HepG2 (cell line): ENCODE measurements around the gene VAV2. TPM values are rescaled to one million over a fixed set of nuclear protein-coding genes. Genes with fewer than 3 reads are reported as not detected.

Experiments used
- CBFB ChIP-seq: sonication (generic); formaldehyde crosslinking; IDR thresholded peaks from 2 replicates; pipeline ENCODE4 v1.4.0; 2020; ENCODE audit warnings: missing genetic modification reagents
- CREM ChIP-seq, 2 experiments: sonication (generic) in 1 of 2; formaldehyde crosslinking in 1 of 2; IDR thresholded peaks; 2 replicates each; pipeline versions ENCODE4 v1.4.0 to v1.6.1; 2016 to 2020; ENCODE audit warnings: antibody characterized with exemption in 1 of 2, mild to moderate bottlenecking in 1 of 2, missing genetic modification reagents in 1 of 2
- CSRNP1 ChIP-seq: sonication (generic); formaldehyde crosslinking; IDR thresholded peaks from 2 replicates; pipeline ENCODE4 v1.8.1; 2023; ENCODE audit warnings: mild to moderate bottlenecking, missing genetic modification reagents
- GZF1 ChIP-seq: sonication (generic); formaldehyde crosslinking; IDR thresholded peaks from 2 replicates; pipeline ENCODE4 v1.5.1; 2020; ENCODE audit warnings: mild to moderate bottlenecking, missing genetic modification reagents
- HOXA9 ChIP-seq: sonication (generic); formaldehyde crosslinking; IDR thresholded peaks from 2 replicates; pipeline ENCODE4 v1.8.1; 2022; ENCODE audit warnings: missing genetic modification reagents, mild to moderate bottlenecking, moderate library complexity, borderline replicate concordance
- MYC ChIP-seq: sonication (generic); formaldehyde crosslinking; IDR thresholded peaks from 2 replicates; pipeline ENCODE4 v1.9.0; 2021; ENCODE audit warnings: missing genetic modification reagents, borderline replicate concordance
- PRDM15 ChIP-seq: sonication (generic); formaldehyde crosslinking; IDR thresholded peaks from 2 replicates; pipeline ENCODE4 v1.4.0; 2020; ENCODE audit warnings: missing genetic modification reagents
- RORA ChIP-seq: sonication (generic); formaldehyde crosslinking; IDR thresholded peaks from 2 replicates; pipeline ENCODE4 v1.5.0; 2020; ENCODE audit warnings: mild to moderate bottlenecking, missing genetic modification reagents, moderate library complexity
- SMAD3 ChIP-seq: sonication (generic); formaldehyde crosslinking; IDR thresholded peaks from 2 replicates; pipeline ENCODE4 v1.4.0; 2020; ENCODE audit warnings: missing genetic modification reagents
- WIZ ChIP-seq: sonication (generic); formaldehyde crosslinking; IDR thresholded peaks from 2 replicates; pipeline ENCODE4 v1.5.1; 2020; ENCODE audit warnings: mild to moderate bottlenecking, missing genetic modification reagents
- ZFP41 ChIP-seq: sonication (generic); formaldehyde crosslinking; IDR thresholded peaks from 2 replicates; pipeline ENCODE4 v1.4.0; 2020; ENCODE audit warnings: mild to moderate bottlenecking, missing genetic modification reagents, borderline replicate concordance
- ZNF354B ChIP-seq: sonication (generic); formaldehyde crosslinking; IDR thresholded peaks from 2 replicates; pipeline ENCODE4 v1.8.0; 2022; ENCODE audit warnings: mild to moderate bottlenecking, missing genetic modification reagents
- ZNF432 ChIP-seq: sonication (generic); formaldehyde crosslinking; IDR thresholded peaks from 2 replicates; pipeline ENCODE4 v1.5.0; 2020; ENCODE audit warnings: missing genetic modification reagents, mild to moderate bottlenecking, borderline replicate concordance
- ZNF549 ChIP-seq: sonication (generic); formaldehyde crosslinking; IDR thresholded peaks from 2 replicates; pipeline ENCODE4 v1.5.0; 2020; ENCODE audit warnings: missing genetic modification reagents
- ZNF609 ChIP-seq: sonication (generic); formaldehyde crosslinking; IDR thresholded peaks from 2 replicates; pipeline ENCODE4 v1.4.0; 2020; ENCODE audit warnings: mild to moderate bottlenecking, missing genetic modification reagents, borderline replicate concordance
- ZNF629 ChIP-seq: sonication (generic); formaldehyde crosslinking; conservative IDR thresholded peaks from 2 replicates; pipeline ENCODE4 v1.5.0; 2020; ENCODE audit warnings: missing genetic modification reagents
- ZNF768 ChIP-seq: sonication (generic); formaldehyde crosslinking; IDR thresholded peaks from 2 replicates; pipeline ENCODE4 v1.4.0; 2020; ENCODE audit warnings: missing genetic modification reagents
- ZSCAN21 ChIP-seq: sonication (generic); formaldehyde crosslinking; IDR thresholded peaks from 2 replicates; pipeline ENCODE4 v1.8.0; 2022; ENCODE audit warnings: mild to moderate bottlenecking, missing genetic modification reagents, moderate library complexity, borderline replicate concordance
- ZSCAN22 ChIP-seq: sonication (generic); formaldehyde crosslinking; IDR thresholded peaks from 2 replicates; pipeline ENCODE4 v1.4.0; 2020; ENCODE audit warnings: mild to moderate bottlenecking, missing genetic modification reagents
- polyA plus RNA-seq, 8 experiments: library from polyadenylated mRNA; depleted of rRNA in 3 of 8; stranded (reverse) in 7 of 8; unstranded in 1 of 8; fragments of >200 nt; fragmentation: Illumina TruSeq in 4 of 8; extraction: Trizol in 4 of 8; gene quantifications; 2 replicates each; pipeline versions ENCODE4 v1.2.1 to v1.2.3, GENCODE V29; 2011 to 2016; ENCODE audit warnings: low read depth in 4 of 8, missing spikeins in 1 of 8, mixed read lengths in 1 of 8; ENCODE audit not compliant: insufficient read depth in 1 of 8
- total RNA-seq, 5 experiments: library from RNA; depleted of rRNA; stranded (reverse); fragments of >200 nt; fragmentation: Illumina TruSeq; extraction: Trizol; gene quantifications; 2 replicates each; pipeline ENCODE4 v1.2.3, GENCODE V29; 2016; ENCODE audit warnings: low read depth in 1 of 5

The VAV2 gene
- total and polyA plus RNA-seq, 2 of the 13 experiments (the other 11 are each of a cell fraction or from before 2014, with no cell fraction given), result 22.5 to 22.9 TPM

- no peak for TF ChIP-seq CSRNP1 (CRISPR knock-in tag)
- TF ChIP-seq ZNF354B (CRISPR knock-in tag), result no peak
- peak; percentile 99 for TF ChIP-seq ZNF768
- peak; percentile 51; the same call in 1 of the 2 replicates for TF ChIP-seq MYC (CRISPR knock-in tag)
- TF ChIP-seq ZSCAN21, result peak; percentile 9; the same call in 1 of the 2 replicates
- TF ChIP-seq CBFB (CRISPR knock-in tag), result no peak
- no peak for TF ChIP-seq ZNF432 (CRISPR knock-in tag)
- TF ChIP-seq GZF1, result no peak
- TF ChIP-seq PRDM15 (CRISPR knock-in tag), result no peak
- TF ChIP-seq RORA (CRISPR knock-in tag), result no peak
- no peak for TF ChIP-seq ZSCAN22 (CRISPR knock-in tag)
- 0 out of 2 replicates have a peak, but pooled peaks have one; percentile 12 for TF ChIP-seq ZNF629
- no peak for TF ChIP-seq SMAD3 (CRISPR knock-in tag)
- TF ChIP-seq ZNF609 (CRISPR knock-in tag), result peak; percentile 43
- TF ChIP-seq ZFP41, result no peak
- TF ChIP-seq HOXA9 (CRISPR knock-in tag), result no peak
- TF ChIP-seq CREM (IDR thresholded peaks at IDR 0.05), result peak; percentile 26; the same call in 1 of the 2 replicates
- TF ChIP-seq CREM (CRISPR knock-in tag; IDR thresholded peaks at IDR 0.05), result no peak
- TF ChIP-seq WIZ (CRISPR knock-in tag), result no peak
- TF ChIP-seq ZNF549, result no peak
Observed at GRCh38 chr9:133713150-133713959, 278.8 kb downstream of the VAV2 start (continued).
